Spleen (tissue), 11 donors: ENCODE measurements around the gene PARK7. TPM values are rescaled to one million over a fixed set of nuclear protein-coding genes. Genes with fewer than 3 reads are reported as not detected.
A peak's percentile ranks its signal among the peaks of the same experiment; 100 is the strongest.

Source experiments
- DNase-seq: peaks from one replicate; pipeline ENCODE4 v3.0.0-alpha.2; 2020
- H3K27ac ChIP-seq, 8 donors: fragments of 200-600 bp; sonication (generic) in 7 of 8; 1 replicate in 4 of 8; 2 replicates in 4 of 8; pipeline versions ENCODE4 v1.5.0 to v1.8.0; 2016 to 2021; ENCODE audit warnings: inconsistent platforms in 4 of 8, mild to moderate bottlenecking in 4 of 8, moderate library complexity in 1 of 8
- H3K27me3 ChIP-seq, 7 donors: fragments of 200-600 bp; sonication (generic) in 6 of 7; replicated peaks in 1 of 7; 1 replicate in 4 of 7; 2 replicates in 3 of 7; pipeline versions ENCODE4 v1.5.0 to v1.8.0; 2016 to 2021; ENCODE audit warnings: inconsistent platforms in 3 of 7, mild to moderate bottlenecking in 1 of 7
- H3K36me3 ChIP-seq, 6 donors: fragments of 200-600 bp; sonication (generic) in 5 of 6; 1 replicate in 4 of 6; 2 replicates in 2 of 6; pipeline versions ENCODE4 v1.5.0 to v1.8.0; 2016 to 2021; ENCODE audit warnings: inconsistent platforms in 2 of 6
- H3K4me1 ChIP-seq, 6 donors: fragments of 200-600 bp; sonication (generic) in 5 of 6; 1 replicate in 3 of 6; 2 replicates in 3 of 6; pipeline versions ENCODE4 v1.5.0 to v1.8.0; 2016 to 2021; ENCODE audit warnings: inconsistent platforms in 3 of 6
- H3K4me3 ChIP-seq, 8 donors: fragments of 200-600 bp; sonication (generic) in 7 of 8; 1 replicate in 4 of 8; 2 replicates in 4 of 8; pipeline versions ENCODE4 v1.5.0 to v1.8.0; 2016 to 2021; ENCODE audit warnings: inconsistent platforms in 4 of 8, mild to moderate bottlenecking in 4 of 8, moderate library complexity in 2 of 8
- H3K9me3 ChIP-seq, 8 donors: fragments of 200-600 bp; sonication (generic) in 7 of 8; 1 replicate in 4 of 8; 2 replicates in 4 of 8; pipeline versions ENCODE4 v1.5.0 to v1.8.0; 2016 to 2021; ENCODE audit warnings: inconsistent platforms in 4 of 8
- POLR2A ChIP-seq, 3 donors: fragments of 450-650 bp; IDR thresholded peaks; one replicate each; pipeline ENCODE4 v1.5.1; 2017; ENCODE audit warnings: antibody characterized with exemption in 3 of 3, mild to moderate bottlenecking in 1 of 3
- POLR2AphosphoS5 ChIP-seq, 3 donors: sonication (generic); formaldehyde crosslinking; IDR thresholded peaks; one replicate each; pipeline ENCODE4 v1.5.1; 2017; ENCODE audit warnings: antibody characterized with exemption in 3 of 3
- WGBS, 5 donors: extraction: QIAGEN DNeasy Blood & Tissue Kit in 3 of 5; methylation state at CpG; one replicate each; pipeline versions ENCODE4 v1.1.5 to v1.1.7; 2013 to 2018; 5-methylcytosine and 5-hydroxymethylcytosine counted together
- intact Hi-C: fragments of 100-400 bp; cut with DNase I; formaldehyde crosslinking; loops from one replicate; pipeline ENCODE4 v1.15.0; 2023; ENCODE audit warnings: low total_unique reads
- polyA plus RNA-seq, 3 donors: library from polyadenylated mRNA; stranded (reverse); fragments of 200-250 nt; gene quantifications; one replicate each; pipeline ENCODE4 v1.2.1, GENCODE V29; 2013
- total RNA-seq, 7 donors: library from RNA; depleted of rRNA in 3 of 7; stranded (reverse); fragments of >200 nt in 3 of 7; fragmentation: NEBNext Ultra II Directional in 4 of 7; extraction: Animal tissue kit (Norgen Biotek cat#: 25700) in 4 of 7; gene quantifications; one replicate each; pipeline versions ENCODE4 v1.1.0 to v1.2.1, GENCODE V29; 2016 to 2021
- TF ChIP-seq, protein P1 (sequence below), 11 experiments: fragments of 200-600 bp in 7 of 11; fragments of 450-650 bp in 4 of 11; sonication (generic) in 4 of 11; IDR thresholded peaks in 8 of 11; conservative IDR thresholded peaks in 3 of 11; 1 replicate in 7 of 11; 2 replicates in 4 of 11; pipeline versions ENCODE4 v1.4.0 to v1.8.0; 2016 to 2021; ENCODE audit warnings: antibody characterized with exemption in 11 of 11, inconsistent platforms in 4 of 11, mild to moderate bottlenecking in 1 of 11
- donor health status: healthy with polysubstance abuse.
- donor health status: DM: no; HTN: no; CAD: no; lungs with moderate emphysema.
- donor health status: DM: no; HTN: no; CAD: no.
- donor health status: Bipolar disorder and iron deficiency.
- donor health status: healthy.
- donor health status: DM: no; HTN: no; CAD: no.
- donor health status: DM: yes; HTN: yes; CAD: no.

Gene PARK7
- total and polyA plus RNA-seq, 10 donors, result 93.5 to 370 (median 174) TPM

DNA sequence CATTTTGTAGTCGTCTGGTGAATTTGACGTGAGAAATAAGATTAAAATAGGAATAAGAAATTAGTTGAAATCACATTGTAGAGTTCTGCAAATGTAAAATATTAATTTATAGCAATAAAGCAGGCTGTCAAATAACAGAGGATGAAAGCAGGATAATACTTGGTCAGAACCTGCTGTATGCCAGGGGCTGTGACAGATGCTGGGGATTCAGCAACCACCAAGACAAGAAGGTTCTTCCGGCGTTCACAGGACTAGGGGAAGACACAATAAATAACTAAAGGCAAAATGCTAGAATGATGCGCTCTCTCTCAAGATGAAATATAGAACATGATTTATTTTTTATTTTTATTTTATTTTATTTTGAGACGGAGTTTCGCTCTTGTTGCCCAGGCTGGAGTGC, 6.8 kb upstream of the PARK7 start:
- peak overlapping the region; percentile 84 to 96 (median 93) for H3K27ac ChIP-seq
- H3K36me3 ChIP-seq, result no peaks in the 10 kb centered on the region
- no peak for DNase-seq
- intact Hi-C loops, result no loop called here
- H3K4me1 ChIP-seq, result peaks cover 8 to 25% (median 14%) of the 10 kb centered on the region in 6 donors
- peak overlapping the region; percentile 44 to 74 (median 56) for H3K4me3 ChIP-seq
- H3K9me3 ChIP-seq, result no peaks in the 10 kb centered on the region
- TF ChIP-seq POLR2AphosphoS5 (IDR thresholded peaks at IDR 0.05) (no peak), POLR2A (IDR thresholded peaks at IDR 0.05) (no peak)
- TF ChIP-seq, protein P1, sequence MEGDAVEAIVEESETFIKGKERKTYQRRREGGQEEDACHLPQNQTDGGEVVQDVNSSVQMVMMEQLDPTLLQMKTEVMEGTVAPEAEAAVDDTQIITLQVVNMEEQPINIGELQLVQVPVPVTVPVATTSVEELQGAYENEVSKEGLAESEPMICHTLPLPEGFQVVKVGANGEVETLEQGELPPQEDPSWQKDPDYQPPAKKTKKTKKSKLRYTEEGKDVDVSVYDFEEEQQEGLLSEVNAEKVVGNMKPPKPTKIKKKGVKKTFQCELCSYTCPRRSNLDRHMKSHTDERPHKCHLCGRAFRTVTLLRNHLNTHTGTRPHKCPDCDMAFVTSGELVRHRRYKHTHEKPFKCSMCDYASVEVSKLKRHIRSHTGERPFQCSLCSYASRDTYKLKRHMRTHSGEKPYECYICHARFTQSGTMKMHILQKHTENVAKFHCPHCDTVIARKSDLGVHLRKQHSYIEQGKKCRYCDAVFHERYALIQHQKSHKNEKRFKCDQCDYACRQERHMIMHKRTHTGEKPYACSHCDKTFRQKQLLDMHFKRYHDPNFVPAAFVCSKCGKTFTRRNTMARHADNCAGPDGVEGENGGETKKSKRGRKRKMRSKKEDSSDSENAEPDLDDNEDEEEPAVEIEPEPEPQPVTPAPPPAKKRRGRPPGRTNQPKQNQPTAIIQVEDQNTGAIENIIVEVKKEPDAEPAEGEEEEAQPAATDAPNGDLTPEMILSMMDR (IDR thresholded peaks at IDR 0.05 in 8 of 11, conservative IDR thresholded peaks at IDR 0.05 in 3 of 11), result no peak
- 67 to 73% (median 69%) methylated on average over 7 of the region's 7 CpGs for WGBS, 5 donors
- no peaks in the 10 kb centered on the region for H3K27me3 ChIP-seq

DNA sequence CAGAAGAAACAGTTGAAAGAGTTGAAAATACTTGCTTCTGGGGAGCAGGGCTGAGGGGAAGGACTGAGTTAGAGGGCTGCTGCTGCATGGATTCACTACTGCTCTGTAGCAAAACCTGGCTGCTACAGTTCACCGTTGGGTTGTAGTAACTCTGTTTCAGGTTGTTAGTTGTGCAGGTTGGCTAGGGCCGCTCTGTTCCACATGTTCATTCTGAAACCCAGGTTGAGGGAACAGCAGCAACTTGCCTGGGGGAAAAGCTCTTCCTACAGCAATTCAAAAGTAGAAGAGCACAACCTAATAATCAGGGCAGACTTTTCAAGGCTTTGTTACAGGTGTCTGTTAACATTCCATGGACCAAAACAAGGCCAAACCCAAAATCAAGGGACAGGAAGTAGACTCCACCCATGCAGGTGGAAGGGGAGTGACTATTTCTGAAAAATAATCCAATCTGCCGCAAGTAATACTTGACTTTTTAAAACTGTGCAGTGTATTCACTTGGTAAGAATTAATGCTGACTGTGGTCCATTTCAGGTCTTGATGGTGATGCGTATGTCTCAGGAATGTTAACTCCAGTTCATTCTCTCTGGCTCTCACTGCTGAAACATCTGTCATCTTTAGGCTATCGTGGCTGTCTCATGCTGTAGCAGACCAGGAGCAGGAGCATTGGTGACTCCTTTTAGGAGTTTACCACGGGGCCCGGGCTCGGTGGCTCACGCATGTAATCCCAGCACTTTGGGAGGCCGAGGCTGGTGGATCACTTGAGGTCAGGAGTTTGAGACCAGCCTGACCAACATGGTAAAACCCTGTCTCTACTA, 5.1 kb upstream of the PARK7 start:
- Histone ChIP-seq H3K27me3 (no peaks in the 10 kb centered on the region), H3K9me3 (no peaks in the 10 kb centered on the region), H3K4me1 (peaks cover 17 to 39% (median 25%) of the 10 kb centered on the region in 6 donors), H3K4me3 (no peak overlapping the region), H3K27ac (peak overlapping the region in 4 of 8 donors; percentile 1 to 47 (median 18)), H3K36me3 (no peaks in the 10 kb centered on the region)
- TF ChIP-seq POLR2AphosphoS5 (IDR thresholded peaks at IDR 0.05) (no peak), POLR2A (IDR thresholded peaks at IDR 0.05) (no peak)
- TF ChIP-seq, protein P1 (IDR thresholded peaks at IDR 0.05 in 8 of 11, conservative IDR thresholded peaks at IDR 0.05 in 3 of 11), result no peak
- WGBS, 5 donors, result 77 to 90% (median 88%) methylated on average over 10 of the region's 10 CpGs
- intact Hi-C loops, result no loop called here
- no peak for DNase-seq

DNA sequence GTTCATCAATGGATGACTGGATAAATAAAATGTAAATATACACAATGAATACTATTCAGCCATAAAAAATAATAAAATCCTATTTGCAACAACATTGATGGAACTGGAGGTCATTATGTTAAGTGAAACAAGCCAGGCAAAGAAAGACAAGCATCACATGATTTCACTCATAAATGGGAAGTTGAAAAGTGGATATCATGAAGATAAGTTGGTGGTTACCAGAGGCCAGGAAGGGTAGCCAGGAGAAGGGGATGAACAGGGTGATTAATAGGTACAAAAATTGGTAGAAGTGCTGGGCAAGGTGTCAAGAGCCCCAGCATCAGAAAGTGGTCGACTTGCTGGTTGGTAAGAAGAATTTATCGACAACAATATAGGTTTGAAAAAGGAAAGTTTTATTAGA, 1.3 kb upstream of the PARK7 start:
- intact Hi-C loops, result no loop called here
- no peak for DNase-seq
- Histone ChIP-seq H3K4me1 (peaks cover 20 to 57% (median 47%) of the 10 kb centered on the region in 6 donors), H3K27ac (peak overlapping the region in 7 of 8 donors; percentile 90 to 98 (median 96)), H3K4me3 (peak overlapping the region in 3 of 8 donors; percentile 70 to 87 (median 86)), H3K36me3 (peaks cover 3 to 24% (median 19%) of the 10 kb centered on the region in 6 donors), H3K27me3 (no peaks in the 10 kb centered on the region), H3K9me3 (no peaks in the 10 kb centered on the region)
- WGBS, 5 donors, result 76 to 100% (median 82%) methylated on average over 2 of the region's 2 CpGs
- TF ChIP-seq, protein P1 (IDR thresholded peaks at IDR 0.05 in 8 of 11, conservative IDR thresholded peaks at IDR 0.05 in 3 of 11), result no peak
- no peak for TF ChIP-seq POLR2A (IDR thresholded peaks at IDR 0.05)
- no peak for TF ChIP-seq POLR2AphosphoS5 (IDR thresholded peaks at IDR 0.05)

DNA sequence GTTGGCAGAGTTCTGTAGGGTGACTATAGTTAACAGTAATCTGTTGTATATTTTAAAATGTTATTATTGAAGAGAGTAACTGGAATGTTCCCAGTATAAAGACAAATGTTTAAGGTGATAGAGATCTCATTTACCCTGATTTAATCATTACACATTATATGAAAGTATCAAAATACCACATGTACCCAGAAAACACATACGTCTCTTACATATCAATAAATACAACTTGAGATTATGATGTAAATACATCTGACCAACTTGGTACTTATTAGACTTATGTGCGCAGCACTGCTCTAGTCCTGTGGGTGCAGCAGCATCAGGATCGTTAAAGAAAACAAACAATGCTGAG, 670 bp upstream of the PARK7 start:
- H3K4me1 ChIP-seq, result peaks cover 16 to 59% (median 50%) of the 10 kb centered on the region in 6 donors
- no peak for TF ChIP-seq POLR2A (IDR thresholded peaks at IDR 0.05)
- no peak for TF ChIP-seq POLR2AphosphoS5 (IDR thresholded peaks at IDR 0.05)
- TF ChIP-seq, protein P1 (IDR thresholded peaks at IDR 0.05 in 8 of 11, conservative IDR thresholded peaks at IDR 0.05 in 3 of 11), result no peak
- 0 to 2% (median 1%) methylated on average over 3 of the region's 3 CpGs for WGBS, 5 donors

More for the DNA sequence above, 670 bp upstream of the PARK7 start:
- Histone ChIP-seq H3K9me3 (no peaks in the 10 kb centered on the region), H3K27ac (peak overlapping the region; percentile 88 to 98 (median 96)), H3K27me3 (no peaks in the 10 kb centered on the region), H3K4me3 (peak overlapping the region; percentile 37 to 88 (median 85)), H3K36me3 (peaks cover 4 to 31% (median 25%) of the 10 kb centered on the region in 6 donors)
- DNase-seq, result no peak
- intact Hi-C loops, result no loop called here
